Measurements from ENCODE around the gene LRRC40.
"Not testable (repeated sequence)": the region's sequence is repeated elsewhere in the genome, so short reads cannot be mapped to it uniquely, and the experiment has no call there.

LRRC40 gene

DNA sequence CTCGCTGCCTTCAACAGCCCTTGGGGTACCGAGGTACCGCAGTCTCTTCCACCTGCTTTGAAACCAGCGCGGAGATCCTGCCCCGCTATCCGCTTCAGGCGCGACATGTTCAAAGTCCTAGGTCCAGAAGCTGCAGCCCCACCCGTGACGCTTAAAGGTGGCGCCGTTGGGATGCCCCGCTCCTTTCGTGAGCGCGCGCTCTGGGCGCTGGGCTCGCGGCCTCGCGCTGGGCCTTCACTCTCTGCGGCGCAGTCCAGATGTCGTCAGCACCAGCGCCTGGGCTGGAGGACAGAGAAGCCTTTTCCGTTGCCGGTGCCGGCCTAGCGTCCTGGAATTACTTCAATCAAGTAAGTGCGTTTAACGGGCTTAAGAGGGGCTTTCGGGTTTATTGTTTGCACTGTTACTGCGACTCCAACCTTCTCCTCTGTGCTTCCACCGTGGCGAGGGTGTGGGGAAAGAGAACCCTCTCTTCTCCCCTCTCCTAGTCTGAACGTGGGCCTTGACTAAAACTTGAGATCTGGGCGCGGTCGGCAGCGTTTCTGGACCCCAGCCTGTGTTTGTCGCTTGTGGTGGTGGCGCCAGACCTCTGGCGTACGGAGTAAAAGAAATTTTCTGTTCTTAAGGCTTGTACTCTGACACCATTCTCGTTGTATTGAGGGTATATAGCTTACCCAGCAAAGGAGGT is at the start of gene LRRC40:
Gene LRRC40 (minus strand): TSS at position 146 of the 685 bp plus-strand sequence. CDS start 39 bp downstream, at position 107.
- DNase-seq (ENCODE audit: low spot score): peak; percentile 90

DNA sequence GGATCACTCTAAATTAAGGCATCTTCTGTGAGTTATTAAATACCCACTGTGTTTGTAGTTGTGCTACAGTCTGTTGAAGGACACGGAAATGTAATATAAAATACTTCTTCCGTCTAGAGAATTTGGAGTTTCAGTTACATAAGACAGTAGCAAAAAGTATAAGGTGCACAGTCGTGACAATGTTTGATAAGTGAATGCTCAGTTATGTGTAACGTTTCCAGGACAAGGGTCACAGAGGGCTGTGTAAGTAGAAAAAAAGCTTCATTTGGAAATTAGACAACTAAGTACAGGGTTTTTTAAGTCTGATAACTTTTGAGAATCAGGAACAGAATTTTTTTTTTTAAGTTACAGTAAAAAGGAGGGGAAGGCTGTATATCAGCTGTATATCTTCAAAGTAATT is 43.4 kb upstream of the LRRC40 start:
- no peak for DNase-seq (ENCODE audit: low spot score)

DNA sequence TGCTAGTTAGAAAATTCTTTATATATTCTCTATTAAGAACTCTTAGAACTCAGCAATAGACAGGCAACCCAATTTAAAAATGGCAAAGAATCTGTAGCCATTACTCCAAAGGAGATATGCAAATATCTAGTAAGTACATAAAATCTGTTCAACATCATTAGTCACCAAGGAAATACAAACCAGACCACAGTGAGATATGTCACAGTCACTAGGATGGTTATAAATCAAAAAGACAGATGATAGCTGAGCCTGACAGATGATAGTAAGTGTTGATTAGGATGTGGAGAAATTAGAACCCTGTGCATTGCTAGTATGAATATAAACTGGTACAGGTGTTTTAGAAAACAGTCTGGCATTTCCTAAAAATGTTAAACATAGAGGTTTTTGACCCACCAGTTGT is 42.4 kb upstream of the LRRC40 start:
- DNase-seq (ENCODE audit: low spot score): no peak

DNA sequence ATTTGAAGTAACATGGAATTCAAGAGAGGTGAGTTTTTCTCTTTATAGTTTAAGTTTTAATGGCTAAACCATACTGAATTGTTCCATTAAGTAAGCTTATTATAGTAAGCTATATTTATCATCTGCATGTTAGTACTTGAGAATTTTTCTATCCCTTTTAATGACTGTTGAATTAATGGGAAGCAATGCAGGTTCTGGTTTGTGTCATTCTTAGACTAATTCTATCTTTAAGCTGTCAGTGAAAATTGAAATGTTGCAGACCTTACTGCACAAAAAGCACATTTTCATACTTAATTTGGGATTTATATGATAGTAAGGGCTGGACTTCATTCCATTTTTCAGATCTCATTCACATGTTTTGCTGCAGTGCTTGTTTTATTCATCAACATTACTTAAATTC is 41.7 kb upstream of the LRRC40 start:
- no peak for DNase-seq (ENCODE audit: low spot score)

DNA sequence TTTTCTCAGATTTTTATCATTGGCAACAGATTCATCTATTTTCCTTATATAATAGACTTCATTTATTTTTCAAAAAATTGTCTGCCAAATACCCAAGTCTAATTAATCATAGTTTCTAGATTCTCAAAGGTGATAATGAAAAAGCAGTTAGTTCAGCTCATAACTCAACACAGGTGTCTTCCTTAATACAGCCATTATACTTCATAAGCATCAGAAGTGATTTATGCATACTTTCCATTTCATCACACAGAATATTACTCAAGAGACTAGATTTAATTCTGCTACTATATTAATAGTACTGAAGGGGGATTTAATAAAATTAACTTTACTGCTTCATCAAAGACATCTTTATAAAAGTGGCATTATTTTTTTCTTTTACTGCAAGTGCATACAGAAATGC is 34.6 kb upstream of the LRRC40 start:
- no peak for DNase-seq (ENCODE audit: low spot score)

DNA sequence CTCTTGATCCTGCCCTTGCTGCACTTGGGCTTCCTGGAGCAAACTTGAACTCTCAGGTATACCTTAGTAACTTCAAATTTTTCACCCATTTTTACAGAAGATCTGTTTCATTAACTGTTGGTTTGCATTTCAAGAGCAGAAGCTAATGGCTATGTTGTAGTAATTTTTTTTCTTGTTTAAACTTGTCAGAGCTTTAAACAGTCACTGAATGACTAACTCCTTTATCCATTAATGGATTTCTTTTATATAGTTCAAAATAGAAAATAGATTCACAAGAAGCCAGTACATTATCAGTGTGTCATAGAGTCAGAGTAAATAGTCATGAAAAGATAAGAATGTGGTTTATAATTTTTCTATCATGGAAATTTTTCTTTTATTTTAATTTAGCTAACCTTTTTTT is 29.4 kb upstream of the LRRC40 start:
- no peak for DNase-seq (ENCODE audit: low spot score)

DNA sequence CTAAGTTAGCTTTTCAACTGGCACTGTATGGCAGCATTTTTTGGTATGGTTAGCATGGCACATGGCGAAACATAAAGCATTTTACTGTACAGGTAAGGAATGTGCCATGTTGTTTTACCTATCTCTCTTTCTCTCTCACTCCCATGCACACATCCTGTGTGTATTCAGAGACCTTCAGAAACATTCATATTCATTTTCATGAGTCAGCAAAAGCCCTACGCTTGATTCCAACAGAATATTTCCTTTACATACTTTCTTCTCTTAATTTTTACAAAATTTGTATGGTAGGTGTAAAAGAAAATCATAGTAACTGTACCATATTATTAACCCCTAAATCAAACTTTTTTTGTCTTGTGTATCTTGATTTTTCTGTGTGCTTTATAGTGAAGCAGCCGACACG is 26.1 kb upstream of the LRRC40 start:
- DNase-seq (ENCODE audit: low spot score): no peak

DNA sequence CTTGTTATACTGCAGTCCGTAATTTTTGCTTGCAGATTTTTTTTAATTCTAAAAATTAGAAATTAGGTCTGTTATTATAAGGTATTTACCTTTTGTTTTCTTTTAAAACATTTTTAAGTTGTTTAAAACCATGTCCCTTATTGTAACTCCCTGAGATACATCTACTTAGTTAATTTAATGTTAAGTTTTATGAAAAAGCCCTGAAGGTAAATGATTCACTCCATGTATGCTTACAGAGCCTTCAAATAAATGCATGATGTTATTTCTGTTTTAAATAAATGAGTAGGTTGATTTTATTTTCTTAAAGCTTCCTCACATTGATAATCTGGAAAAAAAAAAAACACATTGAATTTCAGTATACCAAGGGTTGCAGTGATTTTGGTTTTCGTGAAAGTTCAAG is 23.3 kb upstream of the LRRC40 start:
- no peak for DNase-seq (ENCODE audit: low spot score)

DNA sequence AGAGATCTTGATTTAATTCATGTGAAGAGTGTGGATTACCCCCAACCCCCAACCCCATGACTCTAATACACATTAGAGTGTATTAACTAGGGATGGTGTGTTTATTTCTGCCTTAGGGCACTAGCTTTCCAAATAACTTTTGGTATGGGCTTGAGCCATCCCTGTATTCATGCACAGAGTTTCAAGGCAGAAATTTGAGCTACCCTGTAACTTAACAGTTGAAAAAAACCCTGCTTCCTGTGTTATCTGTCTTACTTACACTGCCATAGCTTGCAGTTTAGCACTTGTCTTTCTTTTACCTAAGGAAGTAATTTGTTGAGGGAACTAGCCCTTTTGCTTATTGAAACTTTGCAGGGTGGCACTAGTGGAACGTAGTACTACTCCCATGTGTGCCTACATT is 22.1 kb upstream of the LRRC40 start:
- DNase-seq (ENCODE audit: low spot score): no peak

DNA sequence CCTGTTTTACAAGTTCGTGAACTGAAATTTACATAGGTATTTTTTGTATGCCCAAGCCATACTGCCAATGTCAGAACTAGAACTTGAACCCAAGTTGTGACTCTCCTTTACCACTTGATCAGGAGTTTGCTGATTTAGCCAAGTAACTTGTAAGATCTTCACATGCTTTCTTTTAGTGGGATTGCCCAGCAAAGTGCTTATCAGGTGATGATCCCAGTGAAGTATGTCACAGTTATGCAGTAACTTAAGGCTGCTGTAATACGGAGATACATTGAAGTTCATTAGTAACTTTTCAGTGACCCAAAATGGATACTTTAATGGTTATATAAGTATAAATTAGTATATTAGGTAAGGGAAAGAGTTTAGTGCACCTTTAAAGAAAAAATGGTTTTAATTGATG is 19.6 kb upstream of the LRRC40 start:
- no peak for DNase-seq (ENCODE audit: low spot score)

DNA sequence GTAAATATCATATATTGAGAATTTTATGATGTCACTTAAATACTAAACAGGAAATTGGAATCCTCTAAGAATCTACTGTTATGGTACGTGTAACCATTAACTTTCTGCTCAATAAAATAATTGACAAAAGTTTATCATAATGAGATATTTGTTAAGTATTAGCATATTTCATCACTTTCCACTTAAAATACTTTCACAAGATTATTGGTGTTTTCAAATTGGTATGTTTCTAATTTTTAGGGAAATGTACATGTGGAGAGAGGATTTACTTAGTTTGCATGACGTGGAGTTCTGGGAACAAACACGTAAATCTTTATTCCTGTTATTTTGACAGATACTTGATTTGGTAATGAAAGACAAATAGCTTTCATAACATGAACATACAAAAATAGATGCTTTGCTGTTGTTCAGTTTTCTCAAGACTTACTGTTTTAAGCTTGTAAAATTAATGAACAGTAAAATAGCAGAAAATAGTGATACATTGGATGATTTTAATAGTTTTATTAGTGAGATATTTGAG is 17.4 kb upstream of the LRRC40 start:
- no peak for DNase-seq (ENCODE audit: low spot score)

DNA sequence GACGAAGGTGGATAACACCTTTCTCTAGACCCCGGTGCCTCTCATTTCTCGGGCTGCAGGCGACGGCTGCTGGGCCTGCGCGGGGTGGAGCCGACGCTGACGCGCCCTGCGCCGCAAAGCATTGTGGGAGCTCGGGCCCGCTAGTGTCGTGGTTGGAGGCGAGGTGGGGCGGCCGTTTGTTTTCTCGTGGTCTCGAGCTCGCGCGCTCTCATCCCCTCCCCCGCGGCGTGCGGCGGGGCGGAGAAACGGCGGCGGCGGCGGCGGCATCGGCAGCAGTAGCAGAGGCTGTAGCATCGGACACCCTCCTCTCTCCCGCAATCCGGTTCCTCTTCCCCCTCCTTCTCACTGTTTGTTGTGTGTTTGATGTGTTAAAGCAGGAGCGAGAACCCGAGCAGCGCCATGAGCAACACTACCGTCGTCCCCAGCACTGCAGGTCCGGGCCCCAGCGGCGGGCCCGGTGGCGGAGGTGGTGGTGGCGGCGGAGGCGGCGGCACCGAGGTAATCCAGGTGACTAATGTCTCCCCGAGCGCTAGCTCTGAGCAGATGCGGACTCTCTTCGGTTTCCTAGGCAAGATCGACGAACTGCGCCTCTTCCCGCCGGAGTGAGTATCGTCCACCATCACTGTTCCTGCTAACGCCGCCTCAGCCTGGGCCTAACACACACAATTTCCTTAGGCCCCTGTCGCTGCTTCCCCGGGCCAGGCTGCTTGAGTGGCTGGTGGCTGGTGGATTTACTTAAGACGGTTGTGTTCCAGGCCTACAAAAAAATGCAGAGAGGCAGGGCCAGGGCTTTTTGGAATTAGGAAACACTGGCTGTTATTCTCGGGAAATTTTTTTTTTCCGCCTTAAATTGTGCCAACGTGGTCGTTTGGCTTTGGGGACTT is 16.1 kb upstream of the LRRC40 start, which contains the start of gene SRSF11:
Gene SRSF11 (plus strand): TSS at position 143 of the 884 bp plus-strand sequence. CDS start 257 bp downstream, at position 400.
- peak; percentile 89 for DNase-seq (ENCODE audit: low spot score)

DNA sequence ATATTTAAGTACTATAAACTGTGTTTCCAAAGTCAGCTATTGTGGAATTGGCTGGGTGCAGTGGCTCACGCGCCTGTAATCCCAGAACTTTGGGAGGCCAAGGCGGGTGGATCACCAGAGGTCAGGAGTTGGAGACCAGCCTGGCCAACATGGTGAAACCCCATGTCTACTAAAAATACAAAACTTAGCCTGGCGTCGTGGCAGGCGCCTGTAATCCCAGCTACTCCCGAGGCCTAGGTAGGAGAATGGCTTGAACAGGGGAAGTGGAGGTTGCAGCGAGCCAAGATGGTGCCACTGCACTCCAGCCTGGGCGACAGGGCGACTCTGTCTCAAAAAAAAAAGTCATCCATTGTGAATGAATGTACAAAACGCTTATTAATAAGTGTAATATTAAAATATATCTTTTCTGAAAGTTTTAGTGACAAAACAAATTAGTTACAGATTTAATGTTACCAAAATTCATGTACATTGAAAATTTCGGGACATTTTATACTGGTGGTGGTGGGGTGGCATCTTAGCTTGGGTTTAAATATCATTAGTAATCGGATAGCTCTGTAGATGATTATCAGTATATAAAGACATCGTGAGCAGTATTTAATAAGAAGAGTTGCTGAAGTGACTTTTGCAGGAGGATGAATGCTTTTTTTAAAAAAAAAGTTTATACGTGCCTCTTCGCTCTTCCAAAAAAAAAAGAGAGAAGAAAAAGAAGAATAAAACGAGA is 15.3 kb upstream of the LRRC40 start:
- no peak for DNase-seq (ENCODE audit: low spot score)

DNA sequence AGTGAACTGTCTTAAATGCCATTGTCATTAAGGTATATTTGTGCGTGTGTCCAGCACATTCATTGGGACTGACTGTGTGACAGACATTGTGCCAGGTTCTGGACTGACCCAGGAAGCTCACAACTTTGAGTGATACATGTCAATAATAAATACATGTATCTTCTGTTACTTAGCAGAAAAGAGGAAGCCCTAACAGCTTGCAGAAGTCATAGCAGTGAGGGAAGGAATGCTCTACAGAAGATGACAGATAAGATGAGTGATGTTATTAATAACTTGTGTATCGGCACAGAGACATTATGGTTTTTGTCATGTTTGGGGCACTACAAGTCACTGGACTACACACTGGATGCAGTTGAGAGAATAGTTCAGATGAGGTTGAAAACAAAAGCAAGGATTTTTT is 14.6 kb upstream of the LRRC40 start:
- DNase-seq (ENCODE audit: low spot score): no peak

DNA sequence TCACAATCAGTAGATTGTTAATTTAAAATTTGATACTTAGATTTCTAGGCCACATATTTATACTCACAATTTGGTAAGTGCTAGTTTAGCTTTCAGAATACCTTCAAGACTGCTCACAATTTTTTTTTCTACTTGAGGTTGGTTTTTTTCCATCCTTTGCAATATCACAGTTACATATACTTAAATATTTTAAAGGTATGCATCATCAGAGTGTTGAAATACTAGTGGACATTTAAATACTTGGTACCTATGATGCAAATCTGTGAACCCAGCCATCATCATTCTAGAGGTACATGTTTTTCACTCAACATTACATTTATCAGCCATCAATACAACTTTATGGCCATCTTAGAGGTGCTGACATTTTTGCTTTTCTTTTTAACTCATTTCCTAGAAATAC is 6.2 kb upstream of the LRRC40 start:
- DNase-seq (ENCODE audit: low spot score): no peak

DNA sequence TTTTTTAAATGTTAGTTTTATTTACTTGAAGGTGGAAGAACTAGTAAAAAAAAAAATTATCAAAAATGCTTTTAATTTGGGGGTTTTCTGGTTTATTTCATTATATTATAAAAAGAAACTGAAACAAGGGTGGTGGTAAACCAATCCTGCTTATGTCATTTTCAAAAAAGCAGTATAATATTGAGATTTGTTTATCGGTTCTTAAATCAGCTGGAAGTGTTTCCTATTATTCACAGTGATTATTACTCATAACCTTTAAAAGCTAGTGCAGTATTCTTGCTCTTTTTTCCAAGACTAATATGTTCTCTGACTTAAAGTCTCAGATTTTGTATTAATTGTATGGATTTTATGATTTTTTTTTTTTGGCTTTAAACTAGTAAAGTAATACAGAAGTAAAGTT is 5.4 kb upstream of the LRRC40 start:
- DNase-seq (ENCODE audit: low spot score): no peak

DNA sequence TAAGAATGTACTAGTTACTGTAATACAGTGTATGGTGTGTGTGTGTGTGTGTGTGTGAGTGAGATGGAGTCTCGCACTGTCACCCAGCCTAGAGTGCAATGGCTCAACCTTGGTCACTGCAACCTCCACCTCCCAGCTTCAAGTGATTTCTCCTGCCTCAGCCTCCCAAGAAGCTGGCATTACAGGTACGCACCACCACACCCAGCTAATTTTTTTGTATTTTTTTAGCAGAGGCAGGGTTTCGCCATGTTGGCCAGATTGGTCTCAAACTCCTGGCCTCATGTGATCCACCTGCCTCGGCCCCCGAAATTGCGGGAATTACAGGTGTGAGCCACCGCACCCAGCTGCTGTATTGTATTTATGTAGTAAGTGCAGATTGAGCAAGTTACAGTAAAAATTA is 2.9 kb upstream of the LRRC40 start:
- DNase-seq (ENCODE audit: low spot score): no peak

DNA sequence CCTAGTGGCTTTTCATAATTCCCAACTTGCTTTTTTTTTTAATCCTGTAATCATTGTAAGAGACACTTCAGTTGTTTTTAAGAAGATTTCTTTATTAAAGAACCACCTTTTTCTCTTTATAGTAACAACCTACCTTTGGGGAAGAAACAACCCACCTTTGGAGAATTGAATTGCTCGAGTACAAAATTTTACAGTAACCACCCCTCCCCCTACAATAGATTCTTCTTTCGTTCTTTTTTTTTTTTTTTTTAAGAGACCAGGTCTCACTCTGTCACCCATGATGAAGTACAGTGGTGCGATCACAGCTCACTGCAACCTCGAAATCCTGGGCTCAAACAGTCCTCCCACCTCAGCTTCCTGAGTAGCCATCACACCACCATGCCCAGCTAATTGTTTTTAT is 2.1 kb upstream of the LRRC40 start:
- DNase-seq (ENCODE audit: low spot score): no peak

DNA sequence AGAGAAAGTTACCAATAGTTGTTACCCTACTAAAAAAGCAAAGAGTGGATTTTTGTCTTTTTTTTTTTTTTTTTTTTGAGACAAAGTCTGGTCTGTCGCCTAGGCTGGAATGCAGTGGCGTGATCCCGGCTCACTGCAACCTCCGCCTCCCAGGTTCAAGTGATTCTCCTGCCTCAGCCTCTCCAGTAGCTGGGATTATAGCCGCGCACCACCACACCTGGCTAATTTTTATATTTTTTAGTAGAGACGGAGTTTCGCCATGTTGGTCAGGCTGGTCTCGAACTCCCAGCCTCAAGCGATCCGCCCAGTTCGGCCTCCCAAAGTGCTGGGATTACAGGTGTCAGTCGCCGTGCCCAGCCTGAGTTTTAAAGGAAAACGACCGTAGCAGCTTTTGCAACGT is 1.5 kb upstream of the LRRC40 start:
- not testable (repeated sequence) for DNase-seq (ENCODE audit: low spot score)

DNA sequence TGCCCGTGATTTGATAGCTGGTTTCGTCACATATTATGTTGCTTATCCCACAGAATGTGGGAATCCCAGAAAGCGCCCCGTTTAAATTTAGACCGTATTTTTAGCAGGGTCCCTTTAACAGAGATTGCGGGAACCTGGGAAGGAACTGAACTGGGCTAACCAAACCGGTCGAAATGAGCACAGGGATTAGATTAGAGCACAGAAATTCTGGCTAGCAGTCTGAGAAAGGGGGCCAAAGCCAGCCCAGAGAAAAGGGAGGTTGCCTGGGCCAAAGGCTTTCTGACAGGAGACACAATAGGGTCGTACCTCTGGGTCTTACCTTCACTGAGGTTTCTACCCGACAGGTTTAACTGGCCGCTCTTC is 327 bp downstream of the LRRC40 start:
- DNase-seq (ENCODE audit: low spot score): no peak

DNA sequence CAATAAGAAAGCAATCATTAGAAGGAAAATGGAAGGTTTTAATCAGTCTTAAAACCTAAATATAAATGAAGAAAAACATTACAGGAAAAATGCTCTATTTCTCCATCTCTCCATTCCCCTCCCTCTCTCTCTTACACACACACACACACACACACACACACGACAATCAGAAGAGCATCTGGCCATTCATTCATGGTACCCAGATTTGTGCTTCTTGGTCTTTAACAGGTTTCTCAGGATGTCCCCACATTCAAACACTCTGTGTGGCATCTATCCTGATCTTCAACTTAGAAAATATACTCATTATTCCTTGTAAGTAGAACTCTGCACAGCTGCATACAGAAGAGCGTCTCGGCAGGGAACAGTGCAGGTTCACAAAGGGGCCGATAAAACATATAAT is 779 bp downstream of the LRRC40 start:
- DNase-seq (ENCODE audit: low spot score): no peak

DNA sequence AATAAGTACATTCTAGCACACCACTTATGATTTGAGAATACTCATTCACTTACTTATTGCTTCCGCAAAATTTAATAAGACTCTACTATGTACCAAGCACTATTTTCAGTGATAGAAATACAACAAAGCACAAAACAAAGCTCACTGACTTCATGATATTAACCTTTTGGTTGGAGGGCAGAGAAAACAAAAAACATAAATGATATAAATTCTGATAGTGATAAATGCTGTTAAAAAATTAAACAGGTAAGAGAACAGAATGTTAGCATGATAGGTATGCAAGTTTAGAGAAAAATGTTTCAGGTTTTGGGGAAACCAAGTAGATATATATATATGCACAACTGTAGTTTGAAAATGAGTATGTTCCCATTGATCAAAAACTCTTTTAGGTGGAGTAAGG is 1.2 kb downstream of the LRRC40 start:
- no peak for DNase-seq (ENCODE audit: low spot score)

Data from SW480 (cell line).